Activated CD4-positive, alpha-beta memory T cell treated with anti-CD3 and anti-CD28 coated beads, Interleukin-2, amount 10 ng/mL, durations not matched to agents 7 days and 5 days (primary cell): ENCODE data around the gene SRGAP2B. TPM values are rescaled to one million over a fixed set of nuclear protein-coding genes. Genes with fewer than 3 reads are reported as not detected.
A peak's percentile ranks its signal among the peaks of the same experiment; 100 is the strongest.
"Not testable (repeated sequence)": the region's sequence is repeated elsewhere in the genome, so short reads cannot be mapped to it uniquely, and the experiment has no call there.

Experiments used
- CTCF ChIA-PET: fragments of 350-600 bp; sonication (Branson Sonifier 250); formaldehyde crosslinking; loops from one replicate; lab custom pipeline; 2021; ENCODE audit warnings: antibody characterized with exemption, inconsistent platforms; lab: Charles Lee
- POLR2A ChIA-PET: fragments of 350-600 bp; sonication (Branson Sonifier 250); formaldehyde crosslinking; loops from one replicate; lab custom pipeline; 2021; ENCODE audit warnings: antibody characterized with exemption; lab: Charles Lee
- DNase-seq: peaks from one replicate; pipeline ENCODE4 v3.0.0-alpha.2; 2020
- H3K27ac Mint-ChIP-seq: one replicate; pipeline ENCODE4 v1.8.0; 2021; ENCODE audit warnings: mild to moderate bottlenecking, mixed read lengths
- H3K27me3 Mint-ChIP-seq: one replicate; pipeline ENCODE4 v1.8.0; 2021; ENCODE audit warnings: mixed read lengths
- H3K36me3 Mint-ChIP-seq: one replicate; pipeline ENCODE4 v1.8.0; 2021; ENCODE audit warnings: low read depth, mixed read lengths
- H3K4me1 Mint-ChIP-seq: one replicate; pipeline ENCODE4 v1.8.0; 2021; ENCODE audit warnings: mixed read lengths
- H3K4me3 Mint-ChIP-seq: one replicate; pipeline ENCODE4 v1.8.0; 2021; ENCODE audit warnings: mild to moderate bottlenecking, mixed read lengths
- H3K9me3 Mint-ChIP-seq: one replicate; pipeline ENCODE4 v1.8.0; 2021; ENCODE audit warnings: mixed read lengths
- total RNA-seq, 2 experiments: library from RNA; stranded (reverse); gene quantifications; one replicate each; pipeline ENCODE4 v1.2.3, GENCODE V29; 2021

Gene SRGAP2B
- total RNA-seq, 2 experiments from 2014 or later = 39.3 to 43.8 TPM

DNA sequence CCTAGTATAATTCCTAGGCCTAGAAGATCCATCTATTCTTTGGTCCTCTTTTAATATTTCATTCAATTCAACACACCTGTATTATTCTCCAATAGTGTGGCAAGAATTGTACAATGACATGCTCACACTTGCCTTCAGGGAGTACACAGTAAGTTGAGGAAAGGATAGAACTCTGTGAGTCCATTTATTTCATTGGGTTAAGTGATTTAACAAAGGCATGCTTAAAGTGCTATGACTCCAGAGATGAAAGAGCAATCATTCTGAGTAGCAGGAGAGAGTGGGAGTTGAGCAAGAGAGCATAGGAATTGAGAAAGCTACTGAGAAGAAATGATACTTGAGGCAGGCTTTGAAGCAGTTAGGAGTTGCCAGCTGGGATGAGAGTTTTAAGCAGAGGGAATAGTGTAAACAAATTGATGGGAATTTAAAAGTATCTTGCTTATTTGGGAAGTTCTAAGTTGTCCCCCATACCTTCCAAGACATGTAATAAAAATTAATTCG is 19.5 kb upstream of the SRGAP2B start:
- H3K36me3 Mint-ChIP-seq, CTCF ChIA-PET, DNase-seq, H3K27me3 Mint-ChIP-seq, H3K27ac Mint-ChIP-seq, H3K9me3 Mint-ChIP-seq, H3K4me3 Mint-ChIP-seq, POLR2A ChIA-PET, H3K4me1 Mint-ChIP-seq: not testable (repeated sequence)

DNA sequence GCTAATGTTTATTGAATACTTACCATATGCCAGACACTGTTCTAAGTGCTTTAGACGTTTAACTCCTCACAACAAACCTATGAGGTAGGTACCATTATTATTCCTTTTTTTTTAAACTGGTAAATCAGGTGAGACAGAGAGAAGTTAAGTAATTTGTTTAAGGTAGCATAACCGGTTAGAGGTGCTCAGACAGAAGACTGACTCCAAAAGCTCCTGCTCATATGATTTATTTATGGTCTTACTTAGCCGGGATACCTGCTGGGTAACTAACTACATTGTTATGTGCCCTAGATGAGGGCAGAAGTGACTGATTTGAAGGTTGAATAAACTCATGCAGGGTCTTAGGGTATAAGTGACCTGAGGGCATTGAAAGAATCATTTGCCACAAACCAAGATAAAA is 17.6 kb upstream of the SRGAP2B start:
- H3K4me1 Mint-ChIP-seq, POLR2A ChIA-PET, H3K27me3 Mint-ChIP-seq, DNase-seq, H3K9me3 Mint-ChIP-seq, H3K4me3 Mint-ChIP-seq, H3K27ac Mint-ChIP-seq, H3K36me3 Mint-ChIP-seq, CTCF ChIA-PET: not testable (repeated sequence)

DNA sequence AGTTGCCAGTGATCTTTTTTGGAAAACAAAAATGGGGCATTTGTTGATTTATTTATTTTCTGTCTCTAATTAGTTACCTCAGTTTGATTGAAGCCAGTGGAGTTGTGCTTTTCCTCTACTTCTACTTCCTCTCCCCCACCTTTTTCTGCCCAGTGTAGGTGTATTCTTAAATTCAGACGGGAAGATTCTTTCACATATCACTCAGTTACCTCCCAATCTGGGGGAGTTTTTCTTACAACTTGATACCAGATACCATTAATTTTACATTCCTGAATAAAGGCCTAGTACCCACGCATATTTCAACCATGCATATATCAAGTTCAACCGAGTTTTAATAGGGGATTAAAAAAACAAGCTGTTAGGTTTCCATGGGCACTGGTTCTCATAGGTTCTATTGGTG is 16.5 kb upstream of the SRGAP2B start:
- not testable (repeated sequence) for H3K4me1 Mint-ChIP-seq, H3K9me3 Mint-ChIP-seq

DNA sequence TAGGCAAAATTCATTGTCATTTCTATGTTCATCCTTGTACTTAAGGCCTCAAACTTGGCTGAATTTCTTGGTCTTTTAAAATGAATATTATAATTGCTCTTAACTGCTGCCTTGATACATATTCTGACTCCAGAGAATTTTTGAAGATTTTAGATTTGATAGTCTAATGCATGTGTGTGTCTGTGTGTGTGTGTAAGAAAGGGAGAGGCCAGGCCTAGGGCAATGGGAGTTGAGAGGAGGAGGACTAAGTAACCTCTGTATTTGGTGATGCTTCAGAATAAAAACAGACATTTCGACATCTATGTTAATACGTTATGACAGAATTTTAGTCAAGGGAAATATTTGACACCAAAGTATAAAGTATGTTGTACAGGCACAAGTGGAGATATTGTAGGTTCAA is 8.2 kb upstream of the SRGAP2B start:
- H3K27ac Mint-ChIP-seq, H3K4me3 Mint-ChIP-seq, H3K4me1 Mint-ChIP-seq, H3K27me3 Mint-ChIP-seq, CTCF ChIA-PET, H3K9me3 Mint-ChIP-seq, DNase-seq, POLR2A ChIA-PET, H3K36me3 Mint-ChIP-seq: not testable (repeated sequence)

More for the DNA sequence above, 16.5 kb upstream of the SRGAP2B start:
- H3K27ac Mint-ChIP-seq, CTCF ChIA-PET, DNase-seq, H3K27me3 Mint-ChIP-seq, H3K4me3 Mint-ChIP-seq, H3K36me3 Mint-ChIP-seq, POLR2A ChIA-PET: not testable (repeated sequence)

DNA sequence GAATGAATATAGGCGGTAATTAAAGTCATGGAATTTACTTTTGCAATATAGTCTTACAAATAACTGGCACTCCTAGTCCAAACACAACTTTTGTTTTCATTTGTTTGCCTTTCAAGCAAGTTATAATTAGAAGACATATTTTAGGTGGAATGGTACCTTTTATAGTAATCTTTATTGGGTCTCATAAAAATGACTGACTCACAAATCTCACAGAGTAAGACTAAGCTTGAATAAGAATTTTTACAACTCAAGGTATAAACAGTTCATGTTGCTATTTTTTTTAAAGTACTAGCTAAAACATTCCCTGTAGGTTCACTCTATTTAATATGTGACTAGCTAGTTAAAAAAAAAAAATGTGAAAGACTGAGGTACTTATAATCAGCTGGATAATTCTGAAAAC is 6.6 kb upstream of the SRGAP2B start:
- POLR2A ChIA-PET, H3K36me3 Mint-ChIP-seq, H3K9me3 Mint-ChIP-seq: not testable (repeated sequence)

DNA sequence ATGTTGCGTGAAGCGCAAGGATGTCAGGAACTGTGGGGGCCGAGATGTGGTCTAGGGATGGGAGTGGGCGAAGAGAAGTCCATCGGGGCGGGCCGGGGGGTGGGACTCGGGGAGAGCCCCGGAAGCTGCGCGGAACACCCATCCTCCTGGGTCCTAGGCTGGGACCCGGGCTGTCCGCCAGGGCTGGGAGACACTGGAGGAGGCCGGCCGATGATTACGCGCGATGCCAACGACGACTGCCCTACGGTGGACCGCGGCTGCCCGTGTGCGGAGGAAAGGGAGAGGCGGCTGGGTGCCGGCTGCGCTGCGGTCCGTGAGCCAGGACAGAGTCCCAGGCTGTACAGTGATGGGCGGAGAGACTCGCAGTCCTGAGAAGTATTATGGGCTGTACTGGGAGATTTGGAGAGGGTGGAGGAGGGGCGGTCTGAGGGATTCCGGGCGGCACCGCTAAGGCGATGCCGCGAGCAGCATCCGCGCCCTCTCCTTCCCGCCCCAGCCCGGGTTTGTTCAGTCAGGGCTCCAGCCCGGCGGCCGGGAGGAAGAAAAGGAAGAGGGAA is 395 bp downstream of the SRGAP2B start:
- H3K27me3 Mint-ChIP-seq, H3K4me1 Mint-ChIP-seq, H3K9me3 Mint-ChIP-seq, H3K36me3 Mint-ChIP-seq, CTCF ChIA-PET, POLR2A ChIA-PET: not testable (repeated sequence)
- peak overlapping the region; percentile 56 for H3K4me3 Mint-ChIP-seq
- peak overlapping the region; percentile 52 for H3K27ac Mint-ChIP-seq
- peak; percentile 23 for DNase-seq

More for the DNA sequence above, 6.6 kb upstream of the SRGAP2B start:
- DNase-seq, CTCF ChIA-PET, H3K4me1 Mint-ChIP-seq, H3K27ac Mint-ChIP-seq, H3K4me3 Mint-ChIP-seq, H3K27me3 Mint-ChIP-seq: not testable (repeated sequence)

DNA sequence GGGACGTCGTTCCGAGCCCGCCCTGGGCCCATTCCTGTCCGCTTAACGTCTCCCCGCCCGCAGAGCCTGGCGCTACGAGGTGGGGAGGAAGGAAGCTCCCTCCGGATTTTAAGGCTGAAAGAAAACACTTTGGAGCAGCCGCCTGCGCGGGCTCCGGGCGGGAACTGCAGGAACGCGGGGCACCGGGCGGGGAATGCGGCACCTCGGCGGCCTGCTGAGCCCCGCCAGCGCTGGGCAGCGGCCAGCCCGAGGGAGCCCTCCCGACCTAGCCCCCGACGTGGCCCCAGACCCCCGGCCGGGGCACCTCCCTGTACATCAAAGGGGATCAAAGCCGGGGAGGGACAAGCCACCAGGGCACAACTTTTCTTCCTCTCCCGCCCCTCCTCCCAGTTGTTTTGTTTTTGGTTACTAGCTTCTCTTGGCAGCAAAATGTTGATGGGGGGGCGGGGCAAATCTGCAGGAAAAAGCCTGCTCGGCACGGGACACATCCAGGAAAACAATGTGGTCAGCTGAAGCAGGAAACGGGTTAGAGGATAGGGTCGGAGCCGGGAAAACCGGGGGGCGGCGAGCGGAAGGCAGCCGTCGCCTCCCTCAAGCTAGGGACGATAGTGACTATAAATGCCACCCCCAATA is 1.5 kb downstream of the SRGAP2B start:
- POLR2A ChIA-PET, H3K27me3 Mint-ChIP-seq: not testable (repeated sequence)

DNA sequence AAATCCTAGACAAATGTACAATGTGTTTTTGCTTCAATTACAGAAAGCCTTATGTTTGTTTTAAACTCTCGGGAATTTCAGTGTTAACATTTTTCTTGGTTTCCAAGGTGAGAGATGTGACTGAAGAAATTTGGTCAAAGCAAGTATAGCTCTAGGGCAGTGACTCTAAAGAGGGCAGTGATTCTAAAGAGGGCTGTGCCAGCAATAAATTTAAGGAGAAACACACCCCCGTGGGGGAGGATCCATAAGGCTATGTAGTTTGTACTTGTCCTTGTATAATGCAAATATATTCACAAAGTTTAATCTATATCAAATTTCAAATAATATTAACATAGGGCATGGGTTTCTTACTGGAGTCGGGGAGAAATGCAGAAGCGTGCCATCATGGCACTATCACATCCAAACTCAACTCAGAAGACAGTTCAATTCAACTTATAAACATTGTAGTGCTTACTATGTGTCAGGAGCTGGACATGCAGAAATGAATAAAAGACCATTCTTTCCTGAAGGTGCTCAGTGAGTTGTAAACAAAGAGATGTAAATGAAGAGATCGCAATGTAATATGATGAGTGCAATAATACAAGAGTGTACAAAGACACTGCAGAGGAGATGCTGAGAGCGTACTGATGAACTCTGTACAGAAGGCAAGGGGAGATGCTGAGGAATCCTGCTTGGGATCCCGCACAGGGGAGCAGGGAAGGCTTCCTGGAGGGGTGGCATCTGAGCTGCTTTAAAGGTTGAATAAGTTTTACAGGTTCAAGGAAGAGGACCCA is 12.5 kb downstream of the SRGAP2B start:
- H3K27me3 Mint-ChIP-seq, H3K9me3 Mint-ChIP-seq, H3K27ac Mint-ChIP-seq, H3K36me3 Mint-ChIP-seq, H3K4me1 Mint-ChIP-seq, CTCF ChIA-PET, DNase-seq, POLR2A ChIA-PET, H3K4me3 Mint-ChIP-seq: not testable (repeated sequence)

More for the DNA sequence above, 1.5 kb downstream of the SRGAP2B start:
- H3K4me3 Mint-ChIP-seq = peak overlapping the region; percentile 90
- H3K36me3 Mint-ChIP-seq, CTCF ChIA-PET, H3K9me3 Mint-ChIP-seq, H3K4me1 Mint-ChIP-seq, DNase-seq: not testable (repeated sequence)
- peak overlapping the region; percentile 61 for H3K27ac Mint-ChIP-seq

DNA sequence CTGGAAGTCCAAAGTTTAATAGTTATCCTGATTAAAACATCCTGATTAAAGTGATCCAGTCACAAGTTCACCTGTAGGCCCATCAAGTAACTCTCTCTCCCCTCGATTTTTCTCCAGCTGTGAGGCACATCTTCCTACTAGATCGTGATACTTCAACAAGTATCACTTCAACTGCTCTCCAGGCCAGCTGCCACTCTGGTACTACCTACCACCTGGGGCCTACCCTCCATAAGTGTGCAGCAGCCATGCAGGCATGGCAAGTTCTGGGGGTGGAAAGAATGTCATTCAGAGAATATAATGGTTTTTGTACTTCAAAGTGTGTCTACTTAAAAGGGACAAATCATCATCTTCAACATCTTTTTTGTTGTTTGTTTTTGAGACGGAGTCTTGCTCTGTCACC is 14.9 kb downstream of the SRGAP2B start:
- H3K9me3 Mint-ChIP-seq, POLR2A ChIA-PET, H3K4me1 Mint-ChIP-seq, DNase-seq, CTCF ChIA-PET, H3K27ac Mint-ChIP-seq, H3K36me3 Mint-ChIP-seq, H3K4me3 Mint-ChIP-seq, H3K27me3 Mint-ChIP-seq: not testable (repeated sequence)

DNA sequence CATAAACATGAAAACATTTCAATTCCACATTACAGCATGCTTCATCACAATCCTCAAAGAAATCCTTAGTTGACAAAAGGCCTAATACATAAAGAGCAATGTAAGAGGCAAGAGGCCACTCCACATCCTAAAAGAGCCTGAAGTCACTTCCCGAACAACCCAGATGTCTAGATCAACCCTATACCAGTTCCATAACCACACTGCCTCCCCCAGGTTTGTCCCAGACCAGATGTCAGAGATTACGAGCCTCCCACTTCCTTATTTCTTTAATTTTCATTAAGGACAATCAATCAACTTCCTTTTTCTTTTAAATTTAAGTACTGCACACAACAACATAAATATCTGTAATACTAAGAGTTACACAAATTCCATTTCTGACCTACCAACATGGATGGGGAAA is 15.4 kb downstream of the SRGAP2B start:
- H3K36me3 Mint-ChIP-seq, CTCF ChIA-PET, H3K4me1 Mint-ChIP-seq, H3K27ac Mint-ChIP-seq, H3K4me3 Mint-ChIP-seq, DNase-seq, H3K9me3 Mint-ChIP-seq, POLR2A ChIA-PET, H3K27me3 Mint-ChIP-seq: not testable (repeated sequence)

DNA sequence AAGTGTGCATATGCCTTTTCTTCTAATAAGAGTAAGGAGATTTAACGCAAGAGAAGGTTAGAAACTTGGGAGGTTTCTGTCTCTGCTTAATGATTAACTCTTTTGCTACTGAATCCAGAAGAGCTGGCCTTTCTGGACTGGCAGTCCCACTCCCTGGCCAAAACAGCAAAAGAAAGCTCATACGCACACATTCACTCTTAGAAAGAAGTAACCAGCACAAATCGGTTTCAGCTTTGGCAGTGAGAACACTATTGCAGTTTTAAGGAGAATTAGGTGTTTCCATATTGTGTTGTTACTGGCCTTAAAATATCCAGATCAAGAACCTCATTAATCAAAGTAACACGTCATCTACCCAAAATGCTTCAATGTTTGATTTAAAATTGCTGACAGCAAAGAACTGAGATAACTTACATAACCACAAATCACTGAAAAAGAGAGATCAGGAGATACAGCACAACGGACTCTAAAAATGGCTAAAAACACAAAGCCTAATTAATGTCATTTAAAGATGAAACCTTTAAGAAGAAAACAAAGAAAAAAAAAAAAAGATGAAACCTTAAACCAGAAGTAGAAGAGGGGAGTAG is 16.2 kb downstream of the SRGAP2B start:
- CTCF ChIA-PET, H3K27ac Mint-ChIP-seq, DNase-seq, H3K4me3 Mint-ChIP-seq, POLR2A ChIA-PET, H3K27me3 Mint-ChIP-seq, H3K4me1 Mint-ChIP-seq, H3K36me3 Mint-ChIP-seq, H3K9me3 Mint-ChIP-seq: not testable (repeated sequence)

DNA sequence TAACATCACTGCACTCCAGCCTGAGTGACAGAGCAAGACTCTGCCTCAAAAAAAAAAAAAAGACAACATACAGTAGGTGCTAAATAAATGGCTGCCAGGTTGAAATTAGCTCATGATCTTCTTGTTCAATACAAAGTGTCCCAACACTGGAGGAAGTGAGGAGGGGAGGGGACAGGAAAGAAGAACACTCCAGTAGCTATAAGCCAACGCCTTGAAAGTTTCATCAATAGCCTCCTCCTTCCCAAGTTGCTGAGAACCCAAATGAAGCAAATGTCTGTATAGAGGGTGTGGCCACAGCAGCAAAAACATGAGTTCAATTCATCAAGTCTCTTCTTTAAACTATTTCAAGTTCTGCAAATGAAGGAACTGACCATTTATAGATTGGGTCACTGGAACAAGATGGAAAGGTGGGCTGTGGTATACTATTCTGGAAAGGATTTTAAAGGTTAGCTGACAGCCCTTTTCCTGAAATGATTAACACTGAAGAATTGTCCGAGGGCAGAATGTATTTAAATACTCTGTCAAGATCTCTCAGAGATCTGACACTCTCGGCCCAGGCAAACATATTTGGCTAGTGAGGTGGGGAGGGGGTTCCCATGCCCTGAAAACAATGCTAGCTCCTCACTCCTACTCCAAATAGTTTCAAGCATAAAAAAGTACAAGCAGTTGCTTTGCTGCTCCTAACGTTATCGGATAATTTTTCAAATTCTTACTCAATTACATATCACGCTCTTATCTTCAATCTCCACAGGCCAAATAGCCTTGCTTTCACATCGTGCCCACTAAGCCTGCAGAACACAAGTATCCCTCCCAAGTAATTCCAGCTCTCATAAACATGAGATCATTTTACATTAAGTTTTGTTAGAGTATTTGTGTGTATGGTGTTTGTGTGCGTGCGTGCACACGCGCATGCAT is 17.0 kb downstream of the SRGAP2B start:
- H3K27me3 Mint-ChIP-seq, POLR2A ChIA-PET, H3K36me3 Mint-ChIP-seq, H3K9me3 Mint-ChIP-seq, H3K4me3 Mint-ChIP-seq, H3K27ac Mint-ChIP-seq, H3K4me1 Mint-ChIP-seq, DNase-seq, CTCF ChIA-PET: not testable (repeated sequence)

DNA sequence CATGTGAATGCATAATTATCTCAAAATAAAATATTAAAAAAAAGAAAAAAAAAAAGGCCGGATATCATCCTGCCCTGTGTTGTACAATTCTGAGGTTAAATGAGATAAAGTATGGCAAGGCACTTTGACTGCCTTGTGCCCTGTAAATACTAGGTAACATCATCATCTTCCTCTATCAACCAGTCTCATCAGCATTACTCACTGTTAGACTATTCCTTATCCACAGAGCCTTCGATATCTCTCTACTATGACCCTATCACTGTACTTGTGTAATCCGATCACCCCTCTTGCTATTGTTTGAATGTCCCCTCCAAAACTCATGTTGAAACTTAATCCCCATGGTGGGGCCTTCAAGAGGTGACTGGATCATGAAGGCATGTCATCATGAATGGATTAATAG is 18.3 kb downstream of the SRGAP2B start:
- DNase-seq, H3K4me3 Mint-ChIP-seq, CTCF ChIA-PET, H3K27ac Mint-ChIP-seq, H3K27me3 Mint-ChIP-seq, H3K9me3 Mint-ChIP-seq, H3K4me1 Mint-ChIP-seq, H3K36me3 Mint-ChIP-seq, POLR2A ChIA-PET: not testable (repeated sequence)
